SU-DHL-6 (cell line): ENCODE data around the gene PPP2R5D.
"Not testable (repeated sequence)": the region's sequence is repeated elsewhere in the genome, so short reads cannot be mapped to it uniquely, and the experiment has no call there.

Experiments used
- CTCF ChIP-seq: fragments of 200-600 bp; sonication (generic); IDR thresholded peaks from one replicate; pipeline ENCODE4 v1.5.1; 2017; ENCODE audit warnings: antibody characterized with exemption, mild to moderate bottlenecking, low read length, moderate library complexity; ENCODE audit not compliant: insufficient read depth, poor library complexity, severe bottlenecking
- EZH2phosphoT487 ChIP-seq: fragments of 200-600 bp; sonication (generic), shearing (Covaris generic); conservative IDR thresholded peaks from 2 replicates; pipeline ENCODE4 v1.6.1; 2018; ENCODE audit warnings: mild to moderate bottlenecking, antibody characterized with exemption, low read length, moderate library complexity, mixed read lengths

DNA sequence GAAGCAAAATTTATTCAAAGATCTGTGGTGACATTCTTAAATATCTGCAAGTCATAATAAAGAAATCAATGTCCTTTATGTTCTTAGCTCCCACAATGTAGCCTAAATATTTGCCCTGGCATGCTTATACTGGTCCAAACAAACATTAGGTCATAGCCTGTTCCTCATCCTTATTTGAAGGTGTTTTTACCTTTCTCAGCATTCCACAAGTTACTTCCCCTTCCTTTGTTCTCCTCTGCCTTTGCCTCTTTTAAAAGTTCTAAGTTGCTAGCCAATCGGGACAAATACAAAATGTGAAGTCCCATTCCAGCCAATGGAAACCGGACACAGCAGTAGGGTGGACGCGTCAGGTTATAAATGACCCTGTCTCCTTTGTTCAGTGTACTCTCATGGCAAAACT, 30.0 kb upstream of the PPP2R5D start:
- TF ChIP-seq CTCF, EZH2phosphoT487: not testable (repeated sequence)
